H1 (cell line): Measurements from ENCODE around the gene ACTL7A. TPM values are rescaled to one million over a fixed set of nuclear protein-coding genes. Genes with fewer than 3 reads are reported as not detected.

Experiments used
- CTCF ChIA-PET: fragments of 300-600 bp; sonication (Branson Sonifier 250); formaldehyde crosslinking; loops from one replicate; lab custom pipeline; 2021; ENCODE audit not compliant: partially characterized antibody; lab: Charles Lee
- POLR2A ChIA-PET: fragments of 300-600 bp; sonication (Branson Sonifier 250); formaldehyde crosslinking; loops from one replicate; lab custom pipeline; 2021; ENCODE audit warnings: inconsistent platforms; ENCODE audit not compliant: partially characterized antibody; lab: Charles Lee
- DNase-seq, 2 experiments: peaks; one replicate each; pipeline versions ENCODE4 v3.0.0 to v3.0.0-alpha.2; 2010 to 2022; ENCODE audit warnings: low spot score in 2 of 2, low read depth in 1 of 2, mixed read lengths in 1 of 2
- FAIRE-seq: peaks from 2 replicates; lab custom pipeline; 2011; peaks lifted over from hg19 to GRCh38; lab: Jason Lieb, UNC
- H2AFZ ChIP-seq: 2 replicates; pipeline ENCODE4 v1.8.1; 2012; ENCODE audit warnings: low read length, inconsistent platforms
- H2AK5ac ChIP-seq: 2 replicates; pipeline ENCODE4 v1.6.1; 2013; ENCODE audit warnings: low read depth, low read length
- H2BK120ac ChIP-seq: replicated peaks from 2 replicates; pipeline ENCODE3; 2013; ENCODE audit warnings: low read depth, low read length, inconsistent platforms
- H2BK12ac ChIP-seq: 2 replicates; pipeline ENCODE4 v1.6.1; 2013; ENCODE audit warnings: low read depth, low read length
- H2BK15ac ChIP-seq: 2 replicates; pipeline ENCODE4 v1.6.1; 2013; ENCODE audit warnings: low read length
- H2BK20ac ChIP-seq: 2 replicates; pipeline ENCODE4 v1.6.1; 2013; ENCODE audit warnings: low read length
- H2BK5ac ChIP-seq: 2 replicates; pipeline ENCODE4 v1.6.1; 2013; ENCODE audit warnings: low read depth, low read length
- H3K14ac ChIP-seq: 2 replicates; pipeline ENCODE4 v1.6.1; 2013; ENCODE audit warnings: inconsistent platforms; ENCODE audit not compliant: insufficient read length
- H3K18ac ChIP-seq: 2 replicates; pipeline ENCODE4 v1.6.1; 2013; ENCODE audit warnings: low read length; ENCODE audit errors: extremely low read depth
- H3K23ac ChIP-seq: 2 replicates; pipeline ENCODE4 v1.6.1; 2013; ENCODE audit warnings: inconsistent platforms; ENCODE audit not compliant: insufficient read length
- H3K23me2 ChIP-seq: 2 replicates; pipeline ENCODE4 v1.6.1; 2013; ENCODE audit warnings: low read depth, low read length
- H3K27ac ChIP-seq: 2 replicates; pipeline ENCODE4 v1.6.1; 2011; ENCODE audit warnings: low read depth, low read length, inconsistent platforms
- H3K27me3 ChIP-seq, 4 experiments: replicated peaks in 1 of 4; 1 replicate in 1 of 4; 2 replicates in 3 of 4; pipeline versions ENCODE4 v1.6.1 to v1.8.1; 2011 to 2013; ENCODE audit warnings: low read length in 3 of 4, mild to moderate bottlenecking in 3 of 4, inconsistent platforms in 2 of 4, mixed read lengths in 2 of 4, moderate library complexity in 1 of 4; ENCODE audit not compliant: control insufficient read depth in 3 of 4, insufficient read depth in 3 of 4; ENCODE audit errors: extremely low read depth in 1 of 4
- H3K36me3 ChIP-seq, 4 experiments: 2 replicates each; pipeline versions ENCODE4 v1.6.1 to v1.8.1; 2011 to 2013; ENCODE audit warnings: mild to moderate bottlenecking in 4 of 4, low read length in 3 of 4, moderate library complexity in 2 of 4, control low read depth in 1 of 4, inconsistent platforms in 1 of 4; ENCODE audit not compliant: insufficient read depth in 4 of 4, control insufficient read depth in 2 of 4
- H3K4ac ChIP-seq: replicated peaks from 2 replicates; pipeline ENCODE3; 2013; ENCODE audit warnings: low read length, low read depth, mixed read lengths, inconsistent platforms; ENCODE audit not compliant: insufficient read length
- H3K4me1 ChIP-seq, 4 experiments: replicated peaks in 1 of 4; 1 replicate in 1 of 4; 2 replicates in 3 of 4; pipeline versions ENCODE4 v1.6.1 to v1.8.1; 2011 to 2013; ENCODE audit warnings: low read length in 3 of 4, inconsistent platforms in 2 of 4, mixed read lengths in 1 of 4; ENCODE audit not compliant: insufficient read depth in 4 of 4, control insufficient read depth in 3 of 4
- H3K4me2 ChIP-seq, 2 experiments: 2 replicates each; pipeline versions ENCODE4 v1.6.1 to v1.8.1; 2011 to 2013; ENCODE audit warnings: low read depth in 2 of 2, low read length in 2 of 2, control low read depth in 1 of 2, inconsistent platforms in 1 of 2, mild to moderate bottlenecking in 1 of 2; ENCODE audit not compliant: insufficient read depth in 1 of 2
- H3K4me3 ChIP-seq, 4 experiments: fragments of 200-600, 300-600 bp in 1 of 4; sonication (generic), shearing (Covaris generic), sonication (Bioruptor Twin) in 1 of 4; 2 replicates each; pipeline versions ENCODE4 v1.5.1 to v1.8.1; 2011 to 2016; ENCODE audit warnings: low read length in 4 of 4, low read depth in 3 of 4, control low read depth in 2 of 4, inconsistent platforms in 2 of 4, mild to moderate bottlenecking in 2 of 4, mixed read lengths in 1 of 4, moderate library complexity in 1 of 4; ENCODE audit not compliant: insufficient read depth in 2 of 4; ENCODE audit errors: extremely low read depth in 1 of 4
- H3K56ac ChIP-seq: replicated peaks from 2 replicates; pipeline ENCODE3; 2013; ENCODE audit warnings: low read depth, mild to moderate bottlenecking, mixed read lengths, low read length, inconsistent platforms; ENCODE audit not compliant: insufficient read length
- H3K79me1 ChIP-seq: 2 replicates; pipeline ENCODE4 v1.6.1; 2013; ENCODE audit warnings: low read depth, low read length, control low read depth
- H3K79me2 ChIP-seq, 2 experiments: 2 replicates each; pipeline versions ENCODE4 v1.6.1 to v1.8.1; 2012 to 2013; ENCODE audit warnings: low read length in 2 of 2, mild to moderate bottlenecking in 2 of 2, inconsistent platforms in 1 of 2; ENCODE audit not compliant: insufficient read depth in 2 of 2, control insufficient read depth in 1 of 2
- H3K9ac ChIP-seq, 4 experiments: replicated peaks in 1 of 4; 1 replicate in 1 of 4; 2 replicates in 3 of 4; pipeline versions ENCODE4 v1.6.1 to v1.8.1; 2011 to 2013; ENCODE audit warnings: low read depth in 3 of 4, low read length in 3 of 4, control low read depth in 2 of 4, mild to moderate bottlenecking in 2 of 4, moderate library complexity in 2 of 4, inconsistent platforms in 1 of 4; ENCODE audit errors: extremely low read depth in 1 of 4
- H3K9me3 ChIP-seq, 2 experiments: 2 replicates each; pipeline versions ENCODE4 v1.6.1 to v1.8.1; 2012 to 2013; ENCODE audit warnings: mild to moderate bottlenecking in 2 of 2, moderate library complexity in 2 of 2, control low read depth in 1 of 2, inconsistent platforms in 1 of 2, low read depth in 1 of 2, low read length in 1 of 2, mixed read lengths in 1 of 2; ENCODE audit not compliant: insufficient read depth in 2 of 2
- H4K20me1 ChIP-seq, 2 experiments: replicated peaks in 1 of 2; 2 replicates each; pipeline versions ENCODE3 to v1.8.1; 2011 to 2013; ENCODE audit warnings: inconsistent platforms in 2 of 2, low read length in 2 of 2, mild to moderate bottlenecking in 1 of 2; ENCODE audit not compliant: insufficient read depth in 2 of 2, control insufficient read depth in 1 of 2
- H4K5ac ChIP-seq: 2 replicates; pipeline ENCODE4 v1.6.1; 2013; ENCODE audit warnings: low read length, low read depth, mixed read lengths, inconsistent platforms; ENCODE audit not compliant: insufficient read length
- H4K8ac ChIP-seq: 2 replicates; pipeline ENCODE4 v1.8.0; 2013; ENCODE audit warnings: mild to moderate bottlenecking, moderate library complexity, low read length, inconsistent platforms; ENCODE audit not compliant: insufficient read depth; ENCODE audit errors: extremely low read depth
- H4K91ac ChIP-seq: replicated peaks from 2 replicates; pipeline ENCODE3; 2013; ENCODE audit warnings: low read length, mixed read lengths, inconsistent platforms; ENCODE audit not compliant: insufficient read length
- CBX5 ChIP-seq: fragments of 300-800, 300-1000 bp; sonication (generic); IDR thresholded peaks from 2 replicates; pipeline ENCODE4 v1.7.1; 2016; ENCODE audit warnings: antibody characterized with exemption, low read length, low read depth
- RXRA ChIP-seq: IDR thresholded peaks from 2 replicates; pipeline ENCODE4 v1.6.1; 2011; ENCODE audit warnings: low read depth, mild to moderate bottlenecking, low read length, moderate library complexity; ENCODE audit not compliant: insufficient read depth
- WGBS, 2 experiments: shearing (Covaris generic) in 1 of 2; methylation state at CpG; one replicate each; pipeline versions ENCODE4 v1.1.6 to v1.1.7; 2013 to 2015; ENCODE audit warnings: low lambda C conversion rate in 2 of 2, mixed read lengths in 2 of 2, inconsistent platforms in 1 of 2, low coverage in 1 of 2, missing lambda C conversion rate in 1 of 2; ENCODE audit not compliant: insufficient replicate concordance in 2 of 2, insufficient coverage in 1 of 2, insufficient read length in 1 of 2; ENCODE audit errors: extremely low coverage in 1 of 2, missing lambda C conversion rate in 1 of 2; 5-methylcytosine and 5-hydroxymethylcytosine counted together
- polyA plus RNA-seq, 7 experiments: library from polyadenylated mRNA; depleted of rRNA in 3 of 7; stranded (reverse) in 5 of 7; unstranded in 2 of 7; fragments of >200 nt in 5 of 7; fragments of 200-250 nt in 2 of 7; gene quantifications; 1 replicate in 5 of 7; 2 replicates in 1 of 7; 4 replicates in 1 of 7; pipeline versions ENCODE4 v1.2.1 to v1.2.3, GENCODE V29; 2011 to 2013; ENCODE audit warnings: missing spikeins in 2 of 7, mixed read lengths in 2 of 7
- total RNA-seq: library from RNA; stranded (reverse); fragmentation: NEBNext Ultra II Directional; extraction: Animal tissue kit (Norgen Biotek cat#: 25700); gene quantifications from 2 replicates; pipeline ENCODE4 v1.2.1, GENCODE V29; 2021
- TF ChIP-seq, protein P1 (sequence below): IDR thresholded peaks from 2 replicates; pipeline ENCODE4 v1.6.1; 2012; ENCODE audit warnings: inconsistent platforms

The ACTL7A gene
- total and polyA plus RNA-seq, 2 of the 8 experiments (the other 6 are each of a cell fraction or from before 2014, with no cell fraction given): not detected

- FAIRE-seq: no peak
- Histone ChIP-seq H4K20me1 (no peaks in the 10 kb centered on the region), H3K79me2 (no peaks in the 10 kb centered on the region), H3K27ac (no peak overlapping the region), H3K36me3 (no peaks in the 10 kb centered on the region), H4K8ac (no peak overlapping the region; the same call in 1 of the 2 replicates), H4K91ac (no peak overlapping the region), H2AK5ac (no peak overlapping the region), H3K9me3 (no peaks in the 10 kb centered on the region), H3K56ac (no peak overlapping the region), H3K23ac (no peak overlapping the region), H3K4me2 (no peak overlapping the region), H3K14ac (no peak overlapping the region), H2BK15ac (no peak overlapping the region), H4K5ac (no peak overlapping the region), H3K18ac (no peak overlapping the region), H2AFZ (no peak overlapping the region), H3K4me1 (no peaks in the 10 kb centered on the region), H3K23me2 (no peaks in the 10 kb centered on the region), H3K9ac (no peak overlapping the region), H2BK5ac (no peak overlapping the region), H2BK20ac (no peak overlapping the region), H3K4ac (no peak overlapping the region), H2BK12ac (no peak overlapping the region), H3K79me1 (no peaks in the 10 kb centered on the region), H3K4me3 (no peak overlapping the region), H2BK120ac (no peak overlapping the region), H3K27me3 (no peaks in the 10 kb centered on the region)
- CTCF ChIA-PET: interaction anchor here (1.5 kb wide), 1 partner anchor 8 kb away, joined by 4 read pairs; no protein-coding TSS in a partner anchor
- DNase-seq: no peak
- POLR2A ChIA-PET: no interaction called here
- WGBS, 2 experiments: 84% methylated on average over 5 of the region's 5 CpGs; no CpG with 5 or more reads in 1 of the 2 experiments
- TF ChIP-seq, protein P1, sequence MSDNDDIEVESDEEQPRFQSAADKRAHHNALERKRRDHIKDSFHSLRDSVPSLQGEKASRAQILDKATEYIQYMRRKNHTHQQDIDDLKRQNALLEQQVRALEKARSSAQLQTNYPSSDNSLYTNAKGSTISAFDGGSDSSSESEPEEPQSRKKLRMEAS: no peak
- TF ChIP-seq RXRA: no peak
- TF ChIP-seq CBX5: no peak
Observed at GRCh38 chr9:108845507-108845906, 16.6 kb upstream of the ACTL7A start.
